ENCODE results near the gene MICOS13. TPM values are rescaled to one million over a fixed set of nuclear protein-coding genes. Genes with fewer than 3 reads are reported as not detected.

MICOS13 gene
- total RNA-seq, 4 donors from 2014 or later = 37.2 to 67.1 (median 58.1) TPM

- Histone ChIP-seq H3K4me3 (no peak overlapping the region), H3K4me1 (no peaks in the 10 kb centered on the region), H3K36me3 (peaks cover 100% of the 10 kb centered on the region), H3K9me3 (no peaks in the 10 kb centered on the region), H3K27me3 (no peaks in the 10 kb centered on the region), H3K27ac (no peak overlapping the region)
- DNase-seq (ENCODE audit: low spot score in 2 of 2) = peak in 1 of 2 donors; percentile 40
- no peak for TF ChIP-seq POLR2A (IDR thresholded peaks at IDR 0.05)
- TF ChIP-seq POLR2AphosphoS5 (IDR thresholded peaks at IDR 0.05) = no peak
- TF ChIP-seq CTCF (IDR thresholded peaks at IDR 0.05) = no peak
- TF ChIP-seq EP300 (IDR thresholded peaks at IDR 0.05) = no peak
- 94% methylated on average over 5 of the region's 5 CpGs for WGBS
Measured at GRCh38 chr19:5654931-5655330, 25.4 kb downstream of the MICOS13 start.

- no peak overlapping the region for H3K4me3 ChIP-seq
- H3K27ac ChIP-seq = no peak overlapping the region
- WGBS = 90% methylated on average over 10 of the region's 10 CpGs
- no peaks in the 10 kb centered on the region for H3K4me1 ChIP-seq
- H3K36me3 ChIP-seq = peaks cover 92% of the 10 kb centered on the region
- DNase-seq (ENCODE audit: low spot score in 2 of 2) = peak in 1 of 2 donors; percentile 48
- TF ChIP-seq EP300 (IDR thresholded peaks at IDR 0.05) (no peak), CTCF (IDR thresholded peaks at IDR 0.05) (no peak), POLR2A (IDR thresholded peaks at IDR 0.05) (no peak), POLR2AphosphoS5 (IDR thresholded peaks at IDR 0.05) (no peak)
- H3K27me3 ChIP-seq = no peaks in the 10 kb centered on the region
- no peaks in the 10 kb centered on the region for H3K9me3 ChIP-seq
Measured at GRCh38 chr19:5652261-5652660, 28.1 kb downstream of the MICOS13 start.

GRCh38 chr19:5651361-5651760 is 29.0 kb downstream of the MICOS13 start:
- H3K4me1 ChIP-seq = no peaks in the 10 kb centered on the region
- H3K4me3 ChIP-seq = no peak overlapping the region
- TF ChIP-seq EP300 (IDR thresholded peaks at IDR 0.05) = no peak
- no peak for TF ChIP-seq POLR2AphosphoS5 (IDR thresholded peaks at IDR 0.05)
- TF ChIP-seq CTCF (IDR thresholded peaks at IDR 0.05) = no peak
- no peak for TF ChIP-seq POLR2A (IDR thresholded peaks at IDR 0.05)
- H3K9me3 ChIP-seq = no peaks in the 10 kb centered on the region
- WGBS = 85% methylated on average over 5 of the region's 5 CpGs
- peak in 1 of 2 donors; percentile 28 for DNase-seq (ENCODE audit: low spot score in 2 of 2)
- H3K27me3 ChIP-seq = no peaks in the 10 kb centered on the region
- peaks cover 92% of the 10 kb centered on the region for H3K36me3 ChIP-seq
- no peak overlapping the region for H3K27ac ChIP-seq

- WGBS = 98% methylated on average over 11 of the region's 11 CpGs
- peaks cover 92% of the 10 kb centered on the region for H3K36me3 ChIP-seq
- H3K9me3 ChIP-seq = no peaks in the 10 kb centered on the region
Measured at GRCh38 chr19:5648464-5648863, 31.9 kb downstream of the MICOS13 start.

GRCh38 chr19:5646703-5647102 is 33.6 kb downstream of the MICOS13 start:
- TF ChIP-seq POLR2AphosphoS5 (IDR thresholded peaks at IDR 0.05) (no peak), POLR2A (IDR thresholded peaks at IDR 0.05) (no peak)
- H3K27me3 ChIP-seq = no peaks in the 10 kb centered on the region
- H3K27ac ChIP-seq = no peak overlapping the region
- H3K4me1 ChIP-seq = peaks cover 2% of the 10 kb centered on the region
- H3K36me3 ChIP-seq = peaks cover 87% of the 10 kb centered on the region
- 87% methylated on average over 4 of the region's 4 CpGs for WGBS
- H3K9me3 ChIP-seq = no peaks in the 10 kb centered on the region
- no peak overlapping the region for H3K4me3 ChIP-seq
- DNase-seq (ENCODE audit: low spot score in 2 of 2) = peak in 1 of 2 donors; percentile 19

More at GRCh38 chr19:5648464-5648863, 31.9 kb downstream of the MICOS13 start:
- H3K4me1 ChIP-seq = no peaks in the 10 kb centered on the region
- no peak overlapping the region for H3K27ac ChIP-seq
- no peak for TF ChIP-seq EP300 (IDR thresholded peaks at IDR 0.05)
- TF ChIP-seq CTCF (IDR thresholded peaks at IDR 0.05) = no peak
- no peak for TF ChIP-seq POLR2A (IDR thresholded peaks at IDR 0.05)
- TF ChIP-seq POLR2AphosphoS5 (IDR thresholded peaks at IDR 0.05) = no peak
- DNase-seq (ENCODE audit: low spot score in 2 of 2) = no peak
- H3K27me3 ChIP-seq = no peaks in the 10 kb centered on the region
- H3K4me3 ChIP-seq = no peak overlapping the region

GRCh38 chr19:5645409-5645808 is 34.9 kb downstream of the MICOS13 start:
- Histone ChIP-seq H3K27ac (no peak overlapping the region), H3K4me3 (no peak overlapping the region), H3K9me3 (no peaks in the 10 kb centered on the region), H3K27me3 (no peaks in the 10 kb centered on the region), H3K4me1 (peaks cover 13% of the 10 kb centered on the region), H3K36me3 (peaks cover 74% of the 10 kb centered on the region)
- WGBS = 84% methylated on average over 5 of the region's 5 CpGs
- TF ChIP-seq POLR2A (IDR thresholded peaks at IDR 0.05) (no peak), EP300 (IDR thresholded peaks at IDR 0.05) (no peak), POLR2AphosphoS5 (IDR thresholded peaks at IDR 0.05) (no peak)
- DNase-seq (ENCODE audit: low spot score in 2 of 2) = peak in 1 of 2 donors; percentile 28

All from suprapubic skin (tissue), 4 donors.